HFFc6 (cell line): ENCODE results near the gene IL1A. TPM values are rescaled to one million over a fixed set of nuclear protein-coding genes. Genes with fewer than 3 reads are reported as not detected.

ENCODE experiments used
- DNase-seq: peaks from one replicate; pipeline ENCODE4 v3.0.0-alpha.2; 2018
- H3K27ac Mint-ChIP-seq: 2 replicates; pipeline ENCODE4 v1.8.0; 2020; ENCODE audit warnings: mild to moderate bottlenecking, mixed read lengths
- H3K27me3 Mint-ChIP-seq: 2 replicates; pipeline ENCODE4 v1.8.0; 2021; ENCODE audit warnings: mild to moderate bottlenecking, moderate library complexity, mixed read lengths; ENCODE audit not compliant: insufficient read depth
- H3K36me3 Mint-ChIP-seq: 2 replicates; pipeline ENCODE4 v1.8.0; 2021; ENCODE audit warnings: low read depth, mixed read lengths
- H3K4me1 Mint-ChIP-seq: 2 replicates; pipeline ENCODE4 v1.8.0; 2020; ENCODE audit warnings: low read depth, mixed read lengths
- H3K4me3 Mint-ChIP-seq: 2 replicates; pipeline ENCODE4 v1.8.0; 2020; ENCODE audit warnings: mild to moderate bottlenecking, moderate library complexity, mixed read lengths
- H3K9me3 Mint-ChIP-seq: 2 replicates; pipeline ENCODE4 v1.8.0; 2020; ENCODE audit warnings: mild to moderate bottlenecking, mixed read lengths
- CTCF ChIP-seq: fragments of 200-600 bp; sonication (generic); IDR thresholded peaks from 2 replicates; pipeline ENCODE4 v1.5.0; 2021; ENCODE audit warnings: antibody characterized with exemption, mild to moderate bottlenecking
- total RNA-seq, 6 experiments: library from RNA; stranded (reverse); fragmentation: NEBNext Ultra II Directional; extraction: Animal tissue kit (Norgen Biotek cat#: 25700); gene quantifications; 2 replicates in 1 of 6; 3 replicates in 5 of 6; pipeline ENCODE4 v1.2.3, GENCODE V29; 2021

IL1A gene
- total RNA-seq, 6 experiments from 2014 or later = 0.07 TPM; not detected in 5

DNA sequence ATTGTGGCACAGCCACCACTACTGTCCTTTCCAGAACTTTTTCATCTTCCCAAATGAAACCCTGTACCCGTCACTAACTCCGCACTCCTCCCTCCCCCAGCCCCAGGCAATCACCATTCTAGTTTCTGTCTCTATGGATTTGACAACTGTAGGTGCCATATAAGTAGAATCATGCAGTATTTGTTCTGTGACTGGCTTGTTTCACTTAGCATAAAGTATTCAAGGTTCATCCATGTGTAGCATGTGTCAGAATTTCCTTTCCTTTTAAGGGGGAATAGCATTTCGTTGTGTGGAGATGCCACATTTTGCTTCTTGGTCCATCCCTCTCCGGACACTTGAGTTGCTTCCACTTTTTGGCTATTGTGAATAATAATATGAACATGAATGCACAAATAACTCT, 19.0 kb downstream of the IL1A start:
- TF ChIP-seq CTCF = no peak
- Mint-ChIP-seq H3K27me3 (no peaks in the 10 kb centered on the region), H3K27ac (peak overlapping the region; percentile 81), H3K9me3 (no peaks in the 10 kb centered on the region; the same call in 1 of the 2 replicates), H3K4me3 (peak overlapping the region; percentile 87), H3K36me3 (peaks cover 27% of the 10 kb centered on the region; the same call in 1 of the 2 replicates), H3K4me1 (peaks cover 61% of the 10 kb centered on the region)
- no peak for DNase-seq

DNA sequence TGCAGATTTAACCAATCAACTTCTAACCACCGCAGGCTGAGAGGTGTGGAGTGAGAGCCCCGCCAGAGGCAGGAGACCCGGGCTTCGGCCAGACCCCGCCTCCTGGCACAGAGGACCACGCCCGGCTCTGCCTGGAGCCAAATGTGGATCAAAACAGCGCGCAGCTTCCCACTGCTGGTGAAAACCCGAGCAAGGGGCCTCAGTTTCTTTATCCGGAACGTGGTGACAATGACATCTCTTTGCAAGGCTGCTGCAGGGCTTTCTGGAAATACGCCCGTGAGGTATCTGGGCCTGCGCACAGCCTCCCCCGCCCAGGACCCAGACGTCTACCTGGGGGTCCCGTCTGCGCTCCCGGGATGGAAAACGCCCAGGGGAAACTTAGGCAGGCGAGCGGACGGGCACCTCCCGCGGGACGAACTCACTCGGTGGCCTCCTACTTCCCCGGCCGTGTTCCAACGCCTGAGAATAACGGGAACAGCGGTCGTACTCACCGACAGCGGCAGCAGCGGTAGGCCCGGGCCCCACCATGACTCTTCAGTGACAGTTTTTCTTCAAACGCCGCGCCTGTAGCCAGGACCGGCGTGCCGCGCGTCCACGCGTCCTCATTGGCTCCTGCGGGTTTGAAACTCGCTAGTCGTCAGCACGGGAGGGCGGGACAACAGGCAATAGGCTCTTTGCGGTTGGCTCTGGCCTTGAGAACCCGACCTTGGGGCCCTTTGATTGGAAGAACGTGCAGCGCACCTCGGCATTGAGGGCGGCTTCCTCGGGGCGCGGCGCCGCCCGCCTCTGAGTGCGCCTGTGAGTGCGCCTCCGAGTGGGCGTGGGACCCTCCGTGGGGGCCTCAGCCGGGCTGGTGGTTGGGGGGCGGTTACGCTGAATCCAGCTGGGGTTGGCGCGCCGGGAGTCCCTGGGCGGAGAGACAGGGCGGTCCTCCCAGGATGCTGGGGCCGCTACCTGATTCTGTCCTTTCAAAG, 19.9 kb downstream of the IL1A start, which contains the start of gene CKAP2L:
CKAP2L (minus strand) TSS at position 539 of the 974 bp plus-strand sequence; CDS start at position 528, 11 bp downstream.
- Mint-ChIP-seq H3K27me3 (no peaks in the 10 kb centered on the region), H3K4me1 (peaks cover 62% of the 10 kb centered on the region), H3K27ac (peak within 1 kb of the TSS; percentile 81), H3K9me3 (no peaks in the 10 kb centered on the region; the same call in 1 of the 2 replicates), H3K36me3 (peaks cover 27% of the 10 kb centered on the region; the same call in 1 of the 2 replicates), H3K4me3 (peak within 1 kb of the TSS; percentile 87)
- TF ChIP-seq CTCF = peak; percentile 66
- DNase-seq = peak; percentile 98

GRCh38 chr2:112762276-112762675, 22.0 kb downstream of the IL1A start:
- no peaks in the 10 kb centered on the region for H3K27me3 Mint-ChIP-seq
- H3K9me3 Mint-ChIP-seq = no peaks in the 10 kb centered on the region
- peaks cover 28% of the 10 kb centered on the region; the same call in 1 of the 2 replicates for H3K36me3 Mint-ChIP-seq
- H3K4me3 Mint-ChIP-seq = peak overlapping the region; percentile 87
- H3K27ac Mint-ChIP-seq = peak overlapping the region; percentile 81
- H3K4me1 Mint-ChIP-seq = peaks cover 64% of the 10 kb centered on the region
- TF ChIP-seq CTCF = no peak
- no peak for DNase-seq

- Mint-ChIP-seq H3K27me3 (no peaks in the 10 kb centered on the region), H3K4me1 (peaks cover 58% of the 10 kb centered on the region), H3K36me3 (peaks cover 44% of the 10 kb centered on the region), H3K27ac (no peak overlapping the region), H3K4me3 (no peak overlapping the region), H3K9me3 (no peaks in the 10 kb centered on the region)
- TF ChIP-seq CTCF = no peak
- DNase-seq = no peak
These were observed 24.1 kb downstream of the IL1A start for GRCh38 chr2:112760149-112760548.

GRCh38 chr2:112758711-112759110, 25.6 kb downstream of the IL1A start:
- no peak for DNase-seq
- no peaks in the 10 kb centered on the region for H3K9me3 Mint-ChIP-seq
- peak overlapping the region; percentile 60 for H3K27ac Mint-ChIP-seq
- no peak for TF ChIP-seq CTCF
- no peaks in the 10 kb centered on the region for H3K27me3 Mint-ChIP-seq
- H3K36me3 Mint-ChIP-seq = peaks cover 59% of the 10 kb centered on the region
- H3K4me3 Mint-ChIP-seq = no peak overlapping the region
- peaks cover 68% of the 10 kb centered on the region for H3K4me1 Mint-ChIP-seq
